GM21737 (cell line): ENCODE measurements around the gene TLE4.
"Not testable (repeated sequence)": the region's sequence is repeated elsewhere in the genome, so short reads cannot be mapped to it uniquely, and the experiment has no call there.

Experiments used
- ATAC-seq: cut with Tn5 transposase; IDR thresholded peaks from one replicate; pipeline ENCODE4 v1.9.1; 2021; ENCODE audit warnings: mild to moderate bottlenecking, moderate library complexity; ENCODE audit not compliant: unreplicated experiment

The TLE4 gene

GRCh38 chr9:79598562-79599345 lies 27.0 kb downstream of the TLE4 start:
- ATAC-seq: no peak

GRCh38 chr9:79600466-79600865 lies 28.7 kb downstream of the TLE4 start:
- ATAC-seq: no peak

GRCh38 chr9:79603222-79603920 lies 31.6 kb downstream of the TLE4 start:
- no peak for ATAC-seq

- no peak for ATAC-seq
Observed at GRCh38 chr9:79604149-79604548, 32.4 kb downstream of the TLE4 start.

- ATAC-seq: no peak
Observed at GRCh38 chr9:79604921-79605562, 33.3 kb downstream of the TLE4 start.

- not testable (repeated sequence) for ATAC-seq
Observed at GRCh38 chr9:79606529-79606928, 34.8 kb downstream of the TLE4 start.

- ATAC-seq: no peak
Observed at GRCh38 chr9:79609468-79610018, 37.8 kb downstream of the TLE4 start.

- no peak for ATAC-seq
Observed at GRCh38 chr9:79610019-79610631, 38.4 kb downstream of the TLE4 start.

- no peak for ATAC-seq
Observed at GRCh38 chr9:79610791-79611614, 39.2 kb downstream of the TLE4 start.

- no peak for ATAC-seq
Observed at GRCh38 chr9:79613145-79613544, 41.4 kb downstream of the TLE4 start.

GRCh38 chr9:79615038-79615437 lies 43.3 kb downstream of the TLE4 start:
- no peak for ATAC-seq

- ATAC-seq: no peak
Observed at GRCh38 chr9:79616013-79616412, 44.2 kb downstream of the TLE4 start.

- ATAC-seq: no peak
Observed at GRCh38 chr9:79616971-79617370, 45.2 kb downstream of the TLE4 start.

- ATAC-seq: no peak
Observed at GRCh38 chr9:79617395-79617794, 45.6 kb downstream of the TLE4 start.

GRCh38 chr9:79619930-79620329 lies 48.2 kb downstream of the TLE4 start:
- no peak for ATAC-seq

- ATAC-seq: no peak
Observed at GRCh38 chr9:79621916-79622575, 50.3 kb downstream of the TLE4 start.

- ATAC-seq: peak; percentile 95
Observed at GRCh38 chr9:79623799-79624721, 52.3 kb downstream of the TLE4 start.

- no peak for ATAC-seq
Observed at GRCh38 chr9:79629721-79630120, 58.0 kb downstream of the TLE4 start.
